ENCODE data around the gene NEDD9. TPM values are rescaled to one million over a fixed set of nuclear protein-coding genes. Genes with fewer than 3 reads are reported as not detected.

NEDD9 gene
- polyA plus RNA-seq, 3 donors, result 18.2 to 35.9 (median 33.0) TPM

- no peaks in the 10 kb centered on the region for H3K79me2 ChIP-seq (ENCODE audit: insufficient read depth, low read length)
- no peaks in the 10 kb centered on the region for H3K4me1 Mint-ChIP-seq
- H3K27me3 Mint-ChIP-seq (ENCODE audit: low read depth in 3 of 3), result peaks cover 0 to 2% (median 2%) of the 10 kb centered on the region in 3 donors
- no peak overlapping the region for H3K4me3 ChIP-seq (replicated peaks in 1 of 3; ENCODE audit: low read depth in 2 of 3, low read length in 3 of 3)
- no peaks in the 10 kb centered on the region for H3K36me3 ChIP-seq (replicated peaks in 1 of 2; ENCODE audit: control insufficient read depth in 1 of 2, insufficient read depth in 2 of 2, low read length in 2 of 2)
- WGBS (ENCODE audit: insufficient coverage), result 96% methylated on average over 15 of the region's 20 CpGs
- H3K36me3 Mint-ChIP-seq, result no peaks in the 10 kb centered on the region
- no peak overlapping the region for H3K9ac ChIP-seq (ENCODE audit: insufficient read depth, low read length, poor library complexity, severe bottlenecking)
- no peaks in the 10 kb centered on the region for H3K9me3 ChIP-seq (replicated peaks in 1 of 2; ENCODE audit: control insufficient read depth in 1 of 2, insufficient read depth in 1 of 2, low read length in 2 of 2)
- H3K27me3 ChIP-seq (ENCODE audit: control insufficient read depth in 2 of 2, insufficient read depth in 2 of 2, low read length in 2 of 2), result no peaks in the 10 kb centered on the region
- intact Hi-C loops (cut with micrococcal nuclease), result no loop called here
- TF ChIP-seq CTCF (IDR thresholded peaks at IDR 0.05), result no peak
- H3K4me3 Mint-ChIP-seq, result no peak overlapping the region
- peak overlapping the region in 1 of 7 donors; percentile 36 for H3K27ac Mint-ChIP-seq
- no peak overlapping the region for H3K27ac ChIP-seq (ENCODE audit: low read depth in 1 of 2, low read length in 2 of 2)
- DNase-seq, result no peak
- no peak overlapping the region for H3K4me2 ChIP-seq (replicated peaks; ENCODE audit: extremely low read depth, low read length, poor library complexity, severe bottlenecking)
- H3K4me1 ChIP-seq (ENCODE audit: control insufficient read depth in 1 of 2, insufficient read depth in 2 of 2, low read length in 2 of 2), result no peaks in the 10 kb centered on the region
- no peaks in the 10 kb centered on the region for H4K20me1 ChIP-seq (ENCODE audit: insufficient read depth, low read length)
- peaks cover 0 to 3% (median 0%) of the 10 kb centered on the region in 7 donors for H3K9me3 Mint-ChIP-seq
- no peak overlapping the region for H2AFZ ChIP-seq (ENCODE audit: insufficient read depth, low read depth, low read length, poor library complexity, severe bottlenecking)
These were observed 67.5 kb downstream of the NEDD9 start for GRCh38 chr6:11164717-11165646.

- 100% methylated on average over 2 of the region's 2 CpGs for WGBS (ENCODE audit: insufficient coverage)
- H4K20me1 ChIP-seq (ENCODE audit: insufficient read depth, low read length), result no peaks in the 10 kb centered on the region
- H3K9ac ChIP-seq (ENCODE audit: insufficient read depth, low read length, poor library complexity, severe bottlenecking), result no peak overlapping the region
- no peak for DNase-seq
- no peaks in the 10 kb centered on the region for H3K36me3 ChIP-seq (replicated peaks in 1 of 2; ENCODE audit: control insufficient read depth in 1 of 2, insufficient read depth in 2 of 2, low read length in 2 of 2)
- TF ChIP-seq CTCF (IDR thresholded peaks at IDR 0.05), result no peak
- H3K4me3 ChIP-seq (replicated peaks in 1 of 3; ENCODE audit: low read depth in 2 of 3, low read length in 3 of 3), result no peak overlapping the region
- H3K4me2 ChIP-seq (replicated peaks; ENCODE audit: extremely low read depth, low read length, poor library complexity, severe bottlenecking), result no peak overlapping the region
- Mint-ChIP-seq H3K27me3 (ENCODE audit: low read depth in 3 of 3) (peaks cover 0 to 2% (median 2%) of the 10 kb centered on the region in 3 donors), H3K4me1 (peaks cover 8% of the 10 kb centered on the region), H3K27ac (peak overlapping the region in 1 of 7 donors; percentile 80), H3K9me3 (peaks cover 0 to 3% (median 0%) of the 10 kb centered on the region in 7 donors), H3K36me3 (no peaks in the 10 kb centered on the region), H3K4me3 (no peak overlapping the region)
- H3K4me1 ChIP-seq (ENCODE audit: control insufficient read depth in 1 of 2, insufficient read depth in 2 of 2, low read length in 2 of 2), result peaks cover 0 to 9% of the 10 kb centered on the region in 2 donors
- no peak overlapping the region for H2AFZ ChIP-seq (ENCODE audit: insufficient read depth, low read depth, low read length, poor library complexity, severe bottlenecking)
- intact Hi-C loops (cut with micrococcal nuclease), result no loop called here
- H3K27me3 ChIP-seq (ENCODE audit: control insufficient read depth in 2 of 2, insufficient read depth in 2 of 2, low read length in 2 of 2), result no peaks in the 10 kb centered on the region
- no peaks in the 10 kb centered on the region for H3K79me2 ChIP-seq (ENCODE audit: insufficient read depth, low read length)
- H3K9me3 ChIP-seq (replicated peaks in 1 of 2; ENCODE audit: control insufficient read depth in 1 of 2, insufficient read depth in 1 of 2, low read length in 2 of 2), result no peaks in the 10 kb centered on the region
- H3K27ac ChIP-seq (ENCODE audit: low read depth in 1 of 2, low read length in 2 of 2), result no peak overlapping the region
These were observed 68.5 kb downstream of the NEDD9 start for GRCh38 chr6:11163932-11164331.

Data from CD14-positive monocyte (primary cell).